Kidney epithelial cell (primary cell): ENCODE measurements around the gene SYT1. TPM values are rescaled to one million over a fixed set of nuclear protein-coding genes. Genes with fewer than 3 reads are reported as not detected.

Experiments used
- DNase-seq: peaks from one replicate; pipeline ENCODE4 v3.0.0-alpha.2; 2010; ENCODE audit warnings: low read depth
- H3K27me3 ChIP-seq: 2 replicates; pipeline ENCODE4 v1.6.0; 2011; ENCODE audit warnings: low read length; ENCODE audit not compliant: control insufficient read depth, insufficient read depth
- H3K36me3 ChIP-seq: 2 replicates; pipeline ENCODE4 v1.5.1; 2011; ENCODE audit warnings: low read length; ENCODE audit not compliant: control insufficient read depth, insufficient read depth
- H3K4me3 ChIP-seq: 2 replicates; pipeline ENCODE4 v1.5.1; 2011; ENCODE audit warnings: low read depth, mild to moderate bottlenecking, control low read depth, low read length
- CTCF ChIP-seq: IDR thresholded peaks from 2 replicates; pipeline ENCODE4 v1.5.1; 2011; ENCODE audit warnings: mild to moderate bottlenecking, moderate library complexity, low read length, control low read depth, inconsistent platforms; ENCODE audit not compliant: insufficient read depth, poor library complexity, severe bottlenecking
- total RNA-seq: library from RNA; depleted of rRNA; stranded (reverse); fragments of >200 nt; gene quantifications from 2 replicates; pipeline ENCODE4 v1.2.3, GENCODE V29; 2015

Gene SYT1
- total RNA-seq, 1 donor from 2014 or later = 7.4 TPM

GRCh38 chr12:79055926-79056674, 191.5 kb downstream of the SYT1 start:
- H3K4me3 ChIP-seq = no peak overlapping the region
- H3K27me3 ChIP-seq = no peaks in the 10 kb centered on the region
- no peak for DNase-seq
- TF ChIP-seq CTCF = no peak
- no peaks in the 10 kb centered on the region for H3K36me3 ChIP-seq

DNA sequence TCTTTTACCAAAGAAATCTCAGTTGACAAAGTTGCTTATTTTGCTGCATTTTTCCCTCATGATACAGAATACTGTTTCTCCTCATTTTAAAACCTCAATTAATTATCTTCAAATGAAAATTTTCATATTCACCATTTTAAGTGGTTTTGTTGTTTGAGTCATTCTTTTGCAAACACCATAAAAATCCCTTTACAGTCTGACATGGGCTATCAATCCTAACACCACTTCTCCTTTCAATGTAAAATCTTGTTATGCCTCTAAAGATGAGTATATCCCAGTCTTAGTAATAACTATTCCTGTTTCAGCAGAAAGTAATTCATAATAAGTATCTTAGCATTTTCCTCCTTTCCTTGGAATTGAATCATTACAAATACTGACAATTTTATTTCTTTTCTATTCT, 192.2 kb downstream of the SYT1 start:
- no peaks in the 10 kb centered on the region for H3K36me3 ChIP-seq
- TF ChIP-seq CTCF = no peak
- H3K27me3 ChIP-seq = no peaks in the 10 kb centered on the region
- DNase-seq = no peak
- no peak overlapping the region for H3K4me3 ChIP-seq

GRCh38 chr12:79057540-79057939, 193.0 kb downstream of the SYT1 start:
- TF ChIP-seq CTCF = no peak
- Histone ChIP-seq H3K36me3 (no peaks in the 10 kb centered on the region), H3K27me3 (no peaks in the 10 kb centered on the region), H3K4me3 (no peak overlapping the region)
- no peak for DNase-seq

GRCh38 chr12:79058342-79058741, 193.8 kb downstream of the SYT1 start:
- H3K27me3 ChIP-seq = no peaks in the 10 kb centered on the region
- DNase-seq = peak; percentile 32
- no peaks in the 10 kb centered on the region for H3K36me3 ChIP-seq
- TF ChIP-seq CTCF = no peak
- H3K4me3 ChIP-seq = no peak overlapping the region

- no peak for DNase-seq
- Histone ChIP-seq H3K4me3 (no peak overlapping the region), H3K27me3 (no peaks in the 10 kb centered on the region), H3K36me3 (no peaks in the 10 kb centered on the region)
- no peak for TF ChIP-seq CTCF
Observed at GRCh38 chr12:79059557-79059956, 195.0 kb downstream of the SYT1 start.

GRCh38 chr12:79063258-79063657, 198.7 kb downstream of the SYT1 start:
- no peaks in the 10 kb centered on the region for H3K27me3 ChIP-seq
- H3K4me3 ChIP-seq = no peak overlapping the region
- no peaks in the 10 kb centered on the region for H3K36me3 ChIP-seq
- no peak for TF ChIP-seq CTCF
- DNase-seq = no peak
